NCI-H2029 (cell line): Measurements from ENCODE around the gene TRIM52.
"Not testable (repeated sequence)": the region's sequence is repeated elsewhere in the genome, so short reads cannot be mapped to it uniquely, and the experiment has no call there.

Source experiments
- DNase-seq: peaks from one replicate; lab custom pipeline; 2025; lab: John Stamatoyannopoulos, UW

Gene TRIM52

DNA sequence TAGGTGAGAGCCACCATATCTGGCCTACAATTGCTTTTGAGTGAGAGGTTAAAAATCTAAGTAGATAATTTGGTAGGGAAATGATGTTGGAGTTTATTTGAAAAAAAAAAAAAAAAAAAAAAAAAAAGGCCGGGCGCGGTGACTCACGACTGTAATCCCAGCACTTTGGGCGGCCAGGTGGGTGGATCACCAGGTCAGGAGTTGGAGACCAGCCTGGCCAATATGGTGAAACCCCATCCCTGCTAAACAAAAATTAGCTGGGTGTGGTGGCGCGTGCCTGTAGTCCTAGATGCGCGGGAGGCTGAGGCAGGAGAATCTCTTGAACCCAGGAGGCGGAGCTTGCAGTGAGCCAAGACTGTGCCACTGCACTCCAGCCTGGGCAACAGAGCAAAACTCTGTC lies 46.7 kb downstream of the TRIM52 start:
- not testable (repeated sequence) for DNase-seq

DNA sequence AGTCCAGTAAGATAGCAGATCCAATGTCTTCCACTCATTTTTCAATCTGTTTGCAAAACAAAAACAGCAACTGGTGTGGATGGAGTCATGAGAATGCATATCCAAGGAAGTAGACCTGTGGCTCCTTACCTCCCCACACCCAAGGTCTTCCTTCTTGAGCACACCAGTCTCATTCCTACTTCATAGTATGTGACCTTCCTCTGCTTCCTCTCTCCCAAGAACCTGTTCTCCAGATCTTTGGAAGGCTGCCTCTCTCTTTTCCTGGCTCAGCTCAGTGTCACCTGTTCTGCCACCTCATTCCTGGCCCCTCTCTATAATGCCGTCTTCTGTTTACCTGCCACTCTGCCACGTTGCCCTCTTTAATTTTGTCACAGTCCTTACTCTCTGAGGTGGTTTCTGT lies 48.0 kb downstream of the TRIM52 start:
- DNase-seq, result no peak

DNA sequence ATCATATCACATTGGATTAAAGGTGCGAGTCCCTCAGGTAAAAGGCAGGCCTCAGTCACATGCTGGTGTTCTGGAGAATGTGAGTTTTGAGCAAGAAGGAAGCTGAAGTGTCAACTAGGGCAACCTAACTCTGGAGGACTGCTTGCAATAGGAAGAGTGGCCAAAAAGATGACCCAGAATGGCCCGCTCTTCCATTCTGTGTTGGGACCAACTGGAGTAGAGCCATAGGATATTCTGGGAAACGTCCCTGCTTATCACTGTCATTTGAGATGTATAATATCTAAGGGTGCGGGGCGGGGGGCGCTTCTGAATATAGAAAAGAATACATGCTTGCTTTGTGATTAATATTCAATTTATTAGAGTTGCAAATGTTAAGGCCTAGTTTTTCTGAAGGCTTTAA lies 48.9 kb downstream of the TRIM52 start:
- DNase-seq, result no peak

DNA sequence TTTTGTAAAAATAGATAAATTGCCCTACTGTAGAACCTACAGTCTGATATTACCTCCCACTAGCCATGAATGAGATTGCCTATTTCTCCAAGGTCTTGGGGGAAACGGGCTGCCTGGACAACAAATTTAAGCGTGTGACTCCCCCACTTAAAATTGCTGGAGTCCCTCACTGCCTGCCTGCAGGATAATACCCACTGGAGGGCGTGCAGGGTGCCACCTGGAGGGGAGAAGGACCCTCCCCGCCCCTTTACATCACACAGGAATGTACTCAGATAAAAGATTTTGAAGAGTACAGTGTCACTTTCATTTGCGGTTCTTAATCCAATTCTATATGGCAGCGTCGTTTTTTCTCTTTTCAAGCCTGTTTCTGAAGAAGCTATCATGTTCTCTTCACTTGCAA lies 49.7 kb downstream of the TRIM52 start:
- no peak for DNase-seq

DNA sequence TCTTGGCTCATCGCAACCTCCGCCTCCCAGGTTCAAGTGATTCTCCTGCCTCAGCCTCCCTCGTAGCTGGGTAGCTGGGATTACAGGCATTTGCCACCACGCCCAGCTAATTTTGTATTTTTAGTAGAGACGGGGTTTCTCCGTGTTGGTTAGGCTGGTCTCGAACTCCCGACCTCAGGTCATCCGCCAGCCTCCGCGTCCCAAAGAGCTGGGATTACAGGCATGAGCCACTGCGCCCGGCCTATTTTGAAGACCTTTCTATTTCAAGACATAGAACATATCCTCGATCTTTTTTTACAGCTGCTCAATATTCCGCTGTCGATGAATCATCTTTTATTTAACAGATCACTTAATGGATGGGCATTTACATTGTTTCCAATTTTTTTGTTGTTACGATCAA lies 50.2 kb downstream of the TRIM52 start:
- DNase-seq, result not testable (repeated sequence)

DNA sequence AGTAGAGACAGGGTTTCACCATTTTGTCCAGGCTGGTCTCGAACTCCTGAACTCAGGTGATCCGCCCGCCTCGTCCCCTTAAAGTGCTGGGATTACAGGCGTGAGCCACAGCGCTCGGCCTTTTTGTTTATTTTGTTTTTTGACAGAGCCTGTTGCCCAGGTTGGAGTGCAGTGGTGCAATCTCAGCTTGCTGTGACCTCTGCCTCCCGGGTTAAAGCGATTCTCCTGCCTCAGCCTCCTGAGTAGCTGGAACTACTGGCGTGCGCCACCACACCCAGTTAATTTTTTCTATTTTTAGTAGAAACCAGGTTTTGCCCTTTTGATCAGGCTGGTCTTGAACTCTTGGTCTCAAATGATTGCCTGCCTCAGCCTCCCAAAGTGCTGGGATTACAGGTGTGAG lies 50.8 kb downstream of the TRIM52 start:
- DNase-seq, result not testable (repeated sequence)

DNA sequence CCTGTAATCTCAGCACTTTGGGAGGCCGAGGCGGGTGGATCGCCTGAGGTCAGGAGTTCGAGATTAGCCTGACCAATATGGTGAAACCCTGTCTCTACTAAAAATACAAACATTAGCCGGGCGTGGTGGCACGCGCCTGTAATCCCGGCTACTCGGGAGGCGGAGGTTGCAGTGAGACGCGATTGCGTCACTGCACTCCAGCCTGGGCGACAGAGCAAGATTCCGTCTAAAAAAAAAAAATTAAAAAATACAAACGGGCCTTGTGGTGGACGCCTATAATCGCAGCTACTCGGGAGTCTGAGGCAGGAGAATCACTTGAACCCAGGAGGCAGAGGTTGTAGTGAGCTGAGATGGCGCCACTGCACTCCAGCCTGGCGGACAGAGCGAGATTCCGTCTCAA lies 51.9 kb downstream of the TRIM52 start:
- not testable (repeated sequence) for DNase-seq

DNA sequence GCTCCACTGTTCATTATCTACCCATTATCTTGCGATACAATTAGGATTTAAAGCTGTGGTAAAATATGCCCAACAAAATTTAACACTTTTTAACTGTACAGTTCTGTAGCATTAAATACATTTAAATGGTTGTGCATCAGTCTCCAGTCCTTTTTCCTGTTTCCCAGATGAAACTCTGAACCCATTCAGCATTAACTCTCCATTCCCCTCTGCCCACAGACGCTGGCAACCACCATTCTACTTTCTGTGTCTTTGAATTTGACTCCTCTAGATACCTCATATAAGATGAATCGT lies 53.0 kb downstream of the TRIM52 start:
- no peak for DNase-seq

DNA sequence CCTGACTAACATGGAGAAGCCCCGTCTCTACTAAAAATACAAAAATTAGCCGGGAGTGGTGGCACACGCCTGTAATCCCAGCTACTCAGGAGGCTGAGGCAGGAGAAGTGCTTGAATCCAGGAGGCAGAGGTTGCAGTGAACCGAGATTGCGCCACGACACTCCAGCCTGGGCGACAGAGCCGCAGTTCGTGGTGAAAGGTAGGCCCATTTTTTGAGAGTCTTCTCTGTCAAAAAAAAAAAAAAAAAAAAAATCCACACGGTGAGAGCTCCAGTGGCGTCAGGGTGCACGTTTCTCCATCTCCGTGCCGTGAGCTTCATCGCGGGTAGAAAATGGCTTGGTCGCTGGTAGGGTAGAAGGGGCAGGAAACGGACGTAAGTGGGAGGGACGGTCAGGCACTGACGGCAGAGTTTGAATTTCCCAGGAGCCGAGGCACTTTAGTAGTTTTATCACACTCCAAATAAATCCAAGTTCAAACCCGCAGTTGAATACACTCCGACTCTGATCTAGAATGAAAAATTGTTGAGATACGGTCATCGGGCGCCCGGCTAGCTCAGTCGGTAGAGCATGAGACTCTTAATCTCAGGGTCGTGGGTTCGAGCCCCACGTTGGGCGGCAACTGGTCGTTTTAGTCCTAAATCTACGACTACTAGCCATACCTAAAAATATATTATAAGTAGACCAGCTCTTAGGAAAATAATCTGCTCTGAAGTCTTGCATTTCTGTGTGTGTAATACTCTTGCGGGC lies 53.6 kb downstream of the TRIM52 start:
- no peak for DNase-seq

DNA sequence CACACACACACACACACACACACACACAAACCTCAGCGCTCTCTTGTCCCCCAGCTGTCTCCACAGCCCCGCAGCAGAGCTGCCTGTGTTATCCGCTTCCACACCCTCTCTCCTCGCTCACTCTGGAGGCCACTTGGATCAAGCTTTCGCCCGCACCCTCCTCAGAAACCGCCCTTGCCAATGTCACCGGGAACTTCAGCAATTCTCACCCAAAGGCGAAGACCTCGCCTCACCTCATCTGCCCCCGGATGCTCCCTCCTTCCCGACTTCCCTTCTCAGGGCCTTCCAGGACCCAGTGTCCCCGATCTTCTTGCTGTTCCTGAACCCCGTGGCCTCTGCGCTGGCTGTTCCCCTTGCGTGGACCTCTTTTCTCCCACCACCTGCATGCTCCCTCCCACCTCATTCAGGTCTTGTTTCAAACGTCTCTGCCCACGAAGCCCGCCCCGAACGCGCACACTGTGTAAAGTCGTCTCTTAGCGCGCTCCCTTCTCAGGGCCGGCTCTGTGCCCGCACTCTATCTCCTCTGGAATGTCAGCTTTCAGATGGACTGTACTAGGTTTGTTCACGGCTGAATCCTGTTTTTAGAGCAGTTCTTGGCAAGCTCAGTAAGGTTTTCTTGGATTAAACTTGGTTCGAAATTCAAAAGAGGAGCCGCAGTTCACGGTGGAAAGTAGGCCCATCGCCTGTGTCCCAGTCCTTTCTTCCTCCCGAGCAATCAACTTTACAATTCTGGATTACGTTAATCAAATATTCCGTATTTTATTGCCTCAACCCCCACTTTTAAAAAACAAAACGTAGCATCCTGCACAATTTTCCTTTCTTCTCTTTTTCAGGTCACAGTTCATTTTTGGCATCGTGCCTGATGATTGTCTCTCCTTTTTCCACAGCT lies 54.9 kb downstream of the TRIM52 start:
- DNase-seq, result no peak
